IMR-90 (cell line): ENCODE results near the gene NPHP4. TPM values are rescaled to one million over a fixed set of nuclear protein-coding genes. Genes with fewer than 3 reads are reported as not detected.

Experiments used
- ATAC-seq: fragments of 200-7000 bp; cut with Tn5 transposase; 2 replicates; pipeline ENCODE4 v1.9.1; 2020; ENCODE audit warnings: low read depth, mild to moderate bottlenecking, moderate library complexity
- BruUV-seq: library from RNA; stranded (reverse); fragments of 400-500 nt; replicated peaks from 2 replicates; lab custom pipeline; 2021; lab: Mats Ljungman, UMichigan
- CTCF ChIA-PET: fragments of 300-600 bp; formaldehyde crosslinking; extraction: SDS; loops from one replicate; lab custom pipeline; 2021; ENCODE audit warnings: antibody characterized with exemption; lab: Yijun Ruan, JAX
- POLR2A ChIA-PET: fragments of 300-600 bp; sonication (Branson Sonifier 250); formaldehyde crosslinking; loops from one replicate; lab custom pipeline; 2022; ENCODE audit warnings: antibody characterized with exemption; ENCODE audit not compliant: unreplicated experiment; lab: Charles Lee
- DNase-seq: peaks from one replicate; pipeline ENCODE4 v3.0.0; 2013
- H2AFZ ChIP-seq: replicated peaks from 2 replicates; pipeline ENCODE3; 2013; ENCODE audit warnings: low read length, mild to moderate bottlenecking; ENCODE audit not compliant: poor library complexity
- H2AK5ac ChIP-seq: 2 replicates; pipeline ENCODE4 v1.6.1; 2013; ENCODE audit warnings: low read depth, low read length, inconsistent platforms
- H2AK9ac ChIP-seq: replicated peaks from 2 replicates; pipeline ENCODE3; 2013; ENCODE audit warnings: mild to moderate bottlenecking, low read depth, low read length, moderate library complexity; ENCODE audit not compliant: poor library complexity
- H2BK120ac ChIP-seq: 2 replicates; pipeline ENCODE4 v1.6.1; 2013; ENCODE audit warnings: low read depth, low read length, inconsistent platforms
- H2BK15ac ChIP-seq: 3 replicates; pipeline ENCODE4 v1.6.1; 2013; ENCODE audit warnings: low read depth, low read length, inconsistent platforms
- H2BK20ac ChIP-seq: 2 replicates; pipeline ENCODE4 v1.6.1; 2013; ENCODE audit warnings: low read depth, mild to moderate bottlenecking, inconsistent platforms, low read length, moderate library complexity
- H2BK5ac ChIP-seq: 2 replicates; pipeline ENCODE4 v1.6.1; 2013; ENCODE audit warnings: mild to moderate bottlenecking, low read depth, low read length, inconsistent platforms; ENCODE audit not compliant: poor library complexity, severe bottlenecking
- H3K14ac ChIP-seq: replicated peaks from 2 replicates; pipeline ENCODE4 v1.6.1; 2013; ENCODE audit warnings: low read depth, low read length, inconsistent platforms
- H3K18ac ChIP-seq: 2 replicates; pipeline ENCODE4 v1.6.1; 2013; ENCODE audit warnings: low read depth, low read length, control low read depth
- H3K23ac ChIP-seq: 2 replicates; pipeline ENCODE4 v1.6.1; 2013; ENCODE audit warnings: low read depth, low read length, inconsistent platforms
- H3K27ac ChIP-seq: 2 replicates; pipeline ENCODE4 v1.5.1; 2013; ENCODE audit warnings: mild to moderate bottlenecking, control low read depth, low read length; ENCODE audit not compliant: insufficient read depth
- H3K27me3 ChIP-seq: 2 replicates; pipeline ENCODE4 v1.6.1; 2013; ENCODE audit warnings: low read length; ENCODE audit not compliant: control insufficient read depth, insufficient read depth
- H3K36me3 ChIP-seq: 2 replicates; pipeline ENCODE4 v1.6.1; 2013; ENCODE audit warnings: low read length, mixed read lengths; ENCODE audit not compliant: control insufficient read depth, insufficient read depth
- H3K4ac ChIP-seq: 2 replicates; pipeline ENCODE4 v1.6.1; 2013; ENCODE audit warnings: low read depth, low read length, inconsistent platforms
- H3K4me1 ChIP-seq: 2 replicates; pipeline ENCODE4 v1.6.1; 2013; ENCODE audit warnings: low read length, mixed read lengths; ENCODE audit not compliant: control insufficient read depth, insufficient read depth
- H3K4me2 ChIP-seq: 2 replicates; pipeline ENCODE4 v1.6.1; 2013; ENCODE audit warnings: low read depth, mild to moderate bottlenecking, control low read depth, low read length, moderate library complexity
- H3K4me3 ChIP-seq: 2 replicates; pipeline ENCODE4 v1.5.1; 2013; ENCODE audit warnings: low read depth, mild to moderate bottlenecking, control low read depth, low read length, moderate library complexity; ENCODE audit not compliant: insufficient read depth
- H3K56ac ChIP-seq: 2 replicates; pipeline ENCODE4 v1.6.1; 2013; ENCODE audit warnings: low read length, inconsistent platforms; ENCODE audit not compliant: insufficient read depth; ENCODE audit errors: extremely low read depth
- H3K79me1 ChIP-seq, 2 experiments: 2 replicates each; pipeline ENCODE4 v1.6.1; 2013; ENCODE audit warnings: low read length in 2 of 2, inconsistent platforms in 1 of 2, low read depth in 1 of 2
- H3K9ac ChIP-seq: 2 replicates; pipeline ENCODE4 v1.6.1; 2013; ENCODE audit warnings: low read depth, low read length, control low read depth
- H3K9me1 ChIP-seq: 2 replicates; pipeline ENCODE4 v1.6.1; 2013; ENCODE audit warnings: low read length, inconsistent platforms; ENCODE audit not compliant: insufficient read depth
- H3K9me3 ChIP-seq: 2 replicates; pipeline ENCODE4 v1.6.1; 2013; ENCODE audit warnings: low read length; ENCODE audit not compliant: control insufficient read depth, insufficient read depth
- H4K20me1 ChIP-seq: 2 replicates; pipeline ENCODE4 v1.6.1; 2013; ENCODE audit warnings: low read length, inconsistent platforms; ENCODE audit not compliant: insufficient read depth
- H4K5ac ChIP-seq: 2 replicates; pipeline ENCODE4 v1.6.1; 2013; ENCODE audit warnings: mild to moderate bottlenecking, low read depth, low read length, control low read depth
- H4K8ac ChIP-seq, 2 experiments: 2 replicates each; pipeline ENCODE4 v1.6.1; 2013; ENCODE audit warnings: low read depth in 2 of 2, low read length in 2 of 2, control low read depth in 1 of 2, inconsistent platforms in 1 of 2
- H4K91ac ChIP-seq: 2 replicates; pipeline ENCODE4 v1.6.1; 2013; ENCODE audit warnings: low read depth, low read length, inconsistent platforms; ENCODE audit not compliant: insufficient read depth
- CEBPB ChIP-seq: IDR thresholded peaks from 2 replicates; pipeline ENCODE4 v1.6.1; 2012; ENCODE audit warnings: low read depth, low read length, improper control_type of control experiment
- CHD1 ChIP-seq: IDR thresholded peaks from 2 replicates; pipeline ENCODE4 v1.6.1; 2012; ENCODE audit warnings: low read depth, low read length, improper control_type of control experiment
- CTCF ChIP-seq: conservative IDR thresholded peaks from 2 replicates; pipeline ENCODE4 v1.5.1; 2012; ENCODE audit warnings: mild to moderate bottlenecking, low read depth, low read length, improper control_type of control experiment
- ELK1 ChIP-seq: fragments of 150-350 bp; IDR thresholded peaks from 2 replicates; pipeline ENCODE4 v1.6.1; 2016; ENCODE audit warnings: low read depth, mild to moderate bottlenecking, low read length, moderate library complexity, borderline replicate concordance
- FOS ChIP-seq: fragments of 150-350 bp; IDR thresholded peaks from 2 replicates; pipeline ENCODE4 v1.6.1; 2016; ENCODE audit warnings: low read depth, low read length
- MAFK ChIP-seq: IDR thresholded peaks from 2 replicates; pipeline ENCODE4 v1.6.1; 2012; ENCODE audit warnings: low read depth, low read length, improper control_type of control experiment
- MXI1 ChIP-seq: IDR thresholded peaks from 2 replicates; pipeline ENCODE4 v1.6.1; 2012; ENCODE audit warnings: low read depth, mild to moderate bottlenecking, low read length, moderate library complexity, borderline replicate concordance
- NFE2L2 ChIP-seq: fragments of 150-350 bp; IDR thresholded peaks from 2 replicates; pipeline ENCODE4 v1.6.1; 2016; ENCODE audit warnings: low read depth, mild to moderate bottlenecking, low read length
- RAD21 ChIP-seq: IDR thresholded peaks from 2 replicates; pipeline ENCODE4 v1.6.1; 2012; ENCODE audit warnings: low read length, improper control_type of control experiment
- RCOR1 ChIP-seq: IDR thresholded peaks from 2 replicates; pipeline ENCODE4 v1.6.1; 2012; ENCODE audit warnings: mild to moderate bottlenecking, low read length, improper control_type of control experiment; ENCODE audit not compliant: insufficient replicate concordance
- RFX5 ChIP-seq: IDR thresholded peaks from 2 replicates; pipeline ENCODE4 v1.8.0; 2012; ENCODE audit warnings: low read depth, mild to moderate bottlenecking, low read length, moderate library complexity
- SMC3 ChIP-seq: fragments of 150-350 bp; IDR thresholded peaks from 2 replicates; pipeline ENCODE4 v1.6.1; 2016; ENCODE audit warnings: low read depth, mild to moderate bottlenecking, antibody characterized with exemption, low read length, moderate library complexity
- USF2 ChIP-seq: fragments of 150-350 bp; IDR thresholded peaks from 2 replicates; pipeline ENCODE4 v1.6.1; 2017; ENCODE audit warnings: mild to moderate bottlenecking, antibody characterized with exemption, low read length, low read depth
- whole genome bisulfite sequencing, 2 experiments: methylation state at CpG; one replicate each; pipeline versions ENCODE4 v1.1.5 to v1.1.7; 2013; ENCODE audit warnings: missing lambda C conversion rate in 2 of 2; ENCODE audit not compliant: insufficient read length in 1 of 2; ENCODE audit errors: extremely low coverage in 2 of 2; 5-methylcytosine and 5-hydroxymethylcytosine counted together
- dilution Hi-C: fragments of 300-500 bp; cut with HindIII; formaldehyde crosslinking; loops from one replicate; pipeline ENCODE4 v1.14.3; 2018; ENCODE audit warnings: low sequenced_read_pairs; ENCODE audit not compliant: unreplicated experiment
- in situ Hi-C: fragments of 300-500 bp; cut with MboI; formaldehyde crosslinking; loops from 3 replicates; pipeline ENCODE4 v1.14.3; 2019; ENCODE audit warnings: low sequenced_read_pairs, inconsistent platforms, mixed read lengths
- intact Hi-C: fragments of 100-400 bp; cut with micrococcal nuclease; formaldehyde crosslinking; loops from 2 replicates; pipeline ENCODE4 v1.10.0; 2022
- polyA plus RNA-seq, 3 experiments: library from polyadenylated mRNA; depleted of rRNA; stranded (reverse); fragments of >200 nt; gene quantifications; 2 replicates each; pipeline ENCODE4 v1.2.3, GENCODE V29; 2012; ENCODE audit warnings: low replicate concordance in 1 of 3
- total RNA-seq: library from RNA; depleted of rRNA; stranded (reverse); fragments of >200 nt; gene quantifications from 2 replicates; pipeline ENCODE4 v1.2.3, GENCODE V29; 2012

NPHP4 gene
- total and polyA plus RNA-seq, 2 of the 4 experiments (the other 2 are of a cell fraction): 2.0 to 5.5 TPM

- Histone ChIP-seq H2AK5ac (no peak overlapping the region), H2BK5ac (no peak overlapping the region), H4K20me1 (no peaks in the 10 kb centered on the region), H2BK20ac (no peak overlapping the region), H3K4me1 (no peaks in the 10 kb centered on the region), H3K56ac (no peak overlapping the region), H3K9ac (no peak overlapping the region), H4K5ac (no peak overlapping the region), H2BK120ac (no peak overlapping the region), H4K91ac (no peak overlapping the region), H2AFZ (peak overlapping the region; percentile 3), H2BK15ac (no peak overlapping the region), H4K8ac (no peak overlapping the region), H3K4me2 (no peak overlapping the region), H3K23ac (no peak overlapping the region), H3K27me3 (no peaks in the 10 kb centered on the region), H3K4ac (no peak overlapping the region), H3K14ac (no peak overlapping the region), H2AK9ac (no peak overlapping the region), H3K36me3 (peaks cover 4% of the 10 kb centered on the region), H3K27ac (no peak overlapping the region), H3K4me3 (no peak overlapping the region), H3K9me1 (no peaks in the 10 kb centered on the region; the same call in 1 of the 2 replicates), H3K18ac (no peak overlapping the region), H3K79me1 (no peaks in the 10 kb centered on the region; a peak in 1 of 4 replicates), H3K9me3 (no peaks in the 10 kb centered on the region)
- CTCF ChIA-PET: no interaction called here
- in situ Hi-C loops (loop anchor here (25.0 kb wide), 1 partner anchor 1310 kb away; the partner anchor contains the start of gene AJAP1), intact Hi-C loops (no loop called here), dilution Hi-C loops (no loop called here)
- no TSS peak for BruUV-seq
- POLR2A ChIA-PET: no interaction called here
- no CpG with 5 or more reads among the region's 4 CpGs for WGBS, 2 experiments
- no peak for TF ChIP-seq RFX5
- no peak for TF ChIP-seq RCOR1
- TF ChIP-seq MXI1: no peak
- no peak for TF ChIP-seq SMC3
- no peak for TF ChIP-seq CTCF
- no peak for TF ChIP-seq MAFK
- no peak for TF ChIP-seq NFE2L2
- TF ChIP-seq CHD1: no peak
- no peak for TF ChIP-seq ELK1
- no peak for TF ChIP-seq CEBPB
- no peak for TF ChIP-seq RAD21
- TF ChIP-seq USF2: no peak
- no peak for TF ChIP-seq FOS
- DNase-seq: no peak
- no peak for ATAC-seq
Observed at GRCh38 chr1:5972198-5972520, 20.1 kb downstream of the NPHP4 start.
